Suppressor macrophage treated with lipopolysaccharide for 4 hours (primary cell): Measurements from ENCODE around the gene SSR2.

Source experiments
- DNase-seq: peaks from one replicate; pipeline ENCODE4 v3.0.0-alpha.2; 2020

Gene SSR2

DNA sequence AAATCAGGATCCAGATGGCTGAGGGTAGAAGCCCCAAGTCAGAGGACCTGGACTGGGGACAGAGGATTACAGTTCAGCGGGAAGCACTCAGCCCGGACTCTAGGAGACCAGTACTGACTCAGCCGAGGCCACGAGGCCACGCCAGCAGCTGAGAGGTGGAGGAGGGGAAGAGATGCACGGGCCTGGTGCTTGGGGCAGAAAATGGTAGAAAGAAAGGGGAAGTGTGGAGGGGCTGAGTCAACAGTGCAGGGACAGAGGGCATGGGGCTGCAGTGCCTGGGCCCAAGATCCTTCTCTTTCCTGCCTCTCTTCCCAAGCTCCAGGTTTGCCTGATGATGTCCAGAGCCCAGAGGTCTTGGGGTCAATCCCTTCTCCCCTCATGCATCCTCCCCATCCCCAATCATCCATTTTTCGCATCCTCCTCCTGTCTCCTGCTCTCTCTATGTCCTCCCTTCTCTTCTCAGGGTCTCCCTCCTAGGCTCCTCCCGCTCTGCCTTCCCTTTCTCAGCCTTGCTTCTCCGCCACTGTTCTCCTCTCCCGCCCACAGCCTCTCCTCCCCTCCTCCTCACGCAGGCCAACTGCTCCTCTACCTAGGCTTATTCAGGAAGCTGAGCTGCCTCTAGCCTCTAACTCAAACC lies 50.1 kb downstream of the SSR2 start:
- peak; percentile 95 for DNase-seq

GRCh38 chr1:155969377-155969791 lies 51.4 kb downstream of the SSR2 start:
- DNase-seq = no peak

DNA sequence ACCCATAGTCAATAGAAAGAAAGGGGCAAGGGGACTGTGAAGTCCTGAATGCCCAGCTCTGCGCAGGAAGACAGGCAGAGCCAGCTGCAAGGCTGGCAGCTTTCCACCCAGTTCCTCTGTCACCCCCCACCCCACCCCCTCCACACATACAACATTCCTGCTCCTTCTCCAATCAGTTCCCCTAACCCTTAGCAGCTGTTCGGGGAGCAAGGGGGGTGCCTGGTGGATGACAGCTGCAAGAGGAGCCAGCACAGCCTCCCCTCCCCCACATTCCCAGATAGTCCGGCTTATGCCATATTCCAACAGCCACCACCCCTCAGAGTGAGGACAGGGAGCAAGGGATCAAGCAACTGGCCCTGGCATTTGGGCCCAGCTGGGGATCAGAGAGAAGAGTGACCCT lies 52.1 kb downstream of the SSR2 start:
- DNase-seq = no peak

DNA sequence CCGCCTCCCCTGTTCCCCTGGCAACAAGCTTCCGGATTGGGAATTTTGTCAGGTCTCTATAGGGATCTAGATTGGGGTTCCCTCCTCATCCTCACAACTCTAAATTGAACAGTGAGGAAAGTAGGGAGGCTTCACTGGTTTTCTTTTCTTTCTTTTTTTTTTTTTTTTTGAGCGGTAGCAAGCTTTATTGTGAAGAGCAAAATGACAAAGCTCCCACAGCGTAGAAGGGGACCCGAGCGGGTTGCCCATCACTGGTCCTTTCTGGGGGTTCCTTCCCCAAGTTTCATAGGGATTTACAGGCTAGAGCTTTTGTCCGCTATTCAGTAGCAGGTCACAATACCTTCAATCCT lies 52.7 kb downstream of the SSR2 start:
- no peak for DNase-seq

DNA sequence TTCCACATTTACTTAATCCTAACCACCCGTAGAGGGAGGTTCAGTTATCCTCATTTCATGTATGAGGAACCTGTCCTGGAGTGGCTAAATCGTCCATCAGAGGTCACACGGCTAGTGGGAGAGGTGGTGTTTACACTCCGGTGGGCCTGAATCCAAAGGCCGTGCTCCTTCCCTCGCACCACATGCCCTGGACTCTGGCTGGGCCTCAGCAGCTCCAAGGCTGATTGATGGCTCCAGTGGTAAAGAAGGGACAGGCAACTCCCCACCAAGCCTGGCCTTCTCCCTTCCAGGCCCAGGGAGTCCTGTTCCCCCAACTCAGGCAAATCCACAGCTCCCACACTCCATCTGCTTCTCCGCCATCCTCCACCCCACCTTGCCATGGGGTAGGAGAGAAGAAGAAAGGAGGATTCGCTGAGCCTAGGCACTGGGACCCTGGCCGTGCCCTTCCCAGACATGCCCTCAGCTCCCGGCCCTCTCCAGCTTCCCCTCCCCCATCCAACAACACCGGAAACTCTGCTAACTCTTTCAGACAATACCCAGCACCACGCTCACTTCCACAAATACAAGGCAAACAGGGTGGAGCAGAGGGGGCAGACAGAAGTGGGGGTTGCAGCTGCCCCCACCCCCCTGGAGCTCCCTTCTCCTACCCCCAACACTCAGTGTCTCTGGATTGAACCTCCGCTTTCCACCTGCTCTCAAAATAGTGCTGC lies 53.3 kb downstream of the SSR2 start:
- peak; percentile 43 for DNase-seq

- DNase-seq = no peak
These were observed 54.0 kb downstream of the SSR2 start for GRCh38 chr1:155966750-155967149.

GRCh38 chr1:155966135-155966534 lies 54.6 kb downstream of the SSR2 start:
- DNase-seq = no peak

- no peak for DNase-seq
These were observed 56.6 kb downstream of the SSR2 start for GRCh38 chr1:155964193-155964592.

GRCh38 chr1:155962599-155963211 lies 58.0 kb downstream of the SSR2 start:
- DNase-seq = no peak

DNA sequence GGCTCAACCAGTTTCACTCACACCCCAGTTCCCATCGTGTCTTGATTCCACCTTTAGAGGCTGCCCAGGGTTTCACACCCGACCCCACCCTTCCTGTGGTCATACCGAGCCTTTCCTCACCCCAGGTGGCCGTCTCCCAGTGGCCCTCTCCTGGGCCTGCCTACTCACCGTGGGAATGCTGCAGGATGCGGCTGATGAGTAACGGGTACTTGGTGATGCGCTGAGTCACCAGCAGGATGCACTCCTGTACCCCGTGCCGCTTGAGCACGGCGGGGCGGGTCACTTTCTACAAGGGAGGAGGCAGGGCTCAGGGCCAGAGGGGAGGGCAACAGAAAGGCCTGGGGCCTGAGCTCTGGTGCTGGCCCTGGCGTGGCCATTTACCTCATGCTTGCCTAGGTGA lies 58.8 kb downstream of the SSR2 start:
- peak; percentile 73 for DNase-seq

GRCh38 chr1:155960081-155960745 lies 60.5 kb downstream of the SSR2 start:
- no peak for DNase-seq
